Fibroblast of lung (primary cell): Measurements from ENCODE around the gene GSC2. TPM values are rescaled to one million over a fixed set of nuclear protein-coding genes. Genes with fewer than 3 reads are reported as not detected.

Source experiments
- DNase-seq, 2 donors: peaks; one replicate each; pipeline versions ENCODE4 v3.0.0 to v3.0.0-alpha.2; 2010; ENCODE audit warnings: low read depth in 2 of 2
- H2AFZ ChIP-seq: 2 replicates; pipeline ENCODE4 v1.5.1; 2012; ENCODE audit warnings: low read length, control low read depth, inconsistent platforms
- H3K27ac ChIP-seq: 2 replicates; pipeline ENCODE4 v1.5.1; 2011; ENCODE audit warnings: low read length, control low read depth; ENCODE audit not compliant: insufficient read depth
- H3K27me3 ChIP-seq: 2 replicates; pipeline ENCODE4 v1.5.1; 2011; ENCODE audit warnings: mild to moderate bottlenecking, low read length; ENCODE audit not compliant: control insufficient read depth, insufficient read depth
- H3K36me3 ChIP-seq: 2 replicates; pipeline ENCODE4 v1.5.1; 2011; ENCODE audit warnings: low read length; ENCODE audit not compliant: control insufficient read depth, insufficient read depth
- H3K4me1 ChIP-seq: 2 replicates; pipeline ENCODE4 v1.5.1; 2011; ENCODE audit warnings: low read length; ENCODE audit not compliant: control insufficient read depth, insufficient read depth; ENCODE audit errors: extremely low read depth
- H3K4me2 ChIP-seq: 2 replicates; pipeline ENCODE4 v1.5.1; 2011; ENCODE audit warnings: low read length, control low read depth; ENCODE audit not compliant: insufficient read depth; ENCODE audit errors: extremely low read depth
- H3K4me3 ChIP-seq, 4 experiments: fragments of 200-600 bp in 1 of 4; sonication (generic) in 1 of 4; replicated peaks in 1 of 4; 2 replicates each; pipeline ENCODE4 v1.5.1; 2011 to 2016; ENCODE audit warnings: low read length in 4 of 4, low read depth in 3 of 4, mild to moderate bottlenecking in 3 of 4, control low read depth in 2 of 4, inconsistent platforms in 1 of 4, mixed read lengths in 1 of 4; ENCODE audit not compliant: insufficient read depth in 1 of 4; ENCODE audit errors: control extremely low read depth in 1 of 4
- H3K79me2 ChIP-seq: 2 replicates; pipeline ENCODE4 v1.5.1; 2012; ENCODE audit warnings: mild to moderate bottlenecking, low read length, inconsistent platforms; ENCODE audit not compliant: control insufficient read depth, insufficient read depth
- H3K9ac ChIP-seq: 2 replicates; pipeline ENCODE4 v1.5.1; 2011; ENCODE audit warnings: mild to moderate bottlenecking, low read length, control low read depth; ENCODE audit not compliant: insufficient read depth
- H3K9me3 ChIP-seq: 2 replicates; pipeline ENCODE4 v1.5.1; 2012; ENCODE audit warnings: low read depth, low read length; ENCODE audit not compliant: control insufficient read depth, insufficient read depth
- H4K20me1 ChIP-seq: 2 replicates; pipeline ENCODE4 v1.5.1; 2011; ENCODE audit warnings: low read length; ENCODE audit not compliant: control insufficient read depth, insufficient read depth; ENCODE audit errors: extremely low read depth
- EZH2 ChIP-seq: IDR thresholded peaks from 2 replicates; pipeline ENCODE4 v1.5.1; 2012; ENCODE audit warnings: low read length, control low read depth, mild to moderate bottlenecking; ENCODE audit errors: missing control alignments
- polyA plus RNA-seq, 2 donors: library from polyadenylated mRNA; depleted of rRNA in 1 of 2; stranded (reverse) in 1 of 2; unstranded in 1 of 2; fragments of >200 nt; gene quantifications; 2 replicates each; pipeline ENCODE4 v1.2.1, GENCODE V29; 2011 to 2012; ENCODE audit warnings: missing spikeins in 1 of 2
- total RNA-seq: library from RNA; depleted of rRNA; stranded (reverse); fragments of >200 nt; gene quantifications from 2 replicates; pipeline ENCODE4 v1.2.1, GENCODE V29; 2014
- TF ChIP-seq, protein P1 (sequence below), 2 donors: IDR thresholded peaks in 1 of 2; conservative IDR thresholded peaks in 1 of 2; 1 replicate in 1 of 2; 2 replicates in 1 of 2; pipeline ENCODE4 v1.5.1; 2011 to 2012; ENCODE audit warnings: low read length in 2 of 2, control low read depth in 1 of 2, inconsistent platforms in 1 of 2, low read depth in 1 of 2, mild to moderate bottlenecking in 1 of 2

The GSC2 gene
- total and polyA plus RNA-seq, 2 donors (not counting 1 experiment from before 2014, with no cell fraction given) = not detected

- H2AFZ ChIP-seq = no peak overlapping the region
Measured at GRCh38 chr22:19131685-19132015, 18.4 kb downstream of the GSC2 start.

DNA sequence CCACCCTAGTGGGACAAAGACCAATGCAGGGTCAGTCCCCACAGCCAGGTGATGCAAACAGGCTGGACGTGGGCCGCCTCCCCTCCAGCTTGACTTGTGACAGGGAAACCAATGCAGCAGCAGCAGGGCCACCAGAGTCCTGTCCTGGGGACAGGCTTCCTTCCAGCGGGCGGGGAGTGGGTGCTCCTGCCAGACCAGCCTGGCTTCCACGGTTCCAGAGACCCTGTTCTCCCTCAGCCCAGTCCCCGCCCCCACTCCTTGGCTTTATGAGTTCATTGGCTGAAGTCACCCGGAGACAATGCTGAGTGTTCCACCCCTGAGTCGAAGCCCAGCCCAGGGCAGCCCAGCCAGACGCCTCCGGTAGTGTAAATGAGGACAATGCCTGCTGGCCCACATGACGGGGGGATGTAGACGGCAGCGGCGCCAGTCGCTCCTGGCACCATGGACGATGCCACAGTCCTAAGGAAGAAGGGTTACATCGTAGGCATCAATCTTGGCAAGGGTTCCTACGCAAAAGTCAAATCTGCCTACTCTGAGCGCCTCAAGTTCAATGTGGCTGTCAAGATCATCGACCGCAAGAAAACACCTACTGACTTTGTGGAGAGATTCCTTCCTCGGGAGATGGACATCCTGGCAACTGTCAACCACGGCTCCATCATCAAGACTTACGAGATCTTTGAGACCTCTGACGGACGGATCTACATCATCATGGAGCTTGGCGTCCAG is 19.0 kb downstream of the GSC2 start, which contains the start of gene TSSK2:
TSSK2 (plus strand) TSS at position 350 of the 726 bp plus-strand sequence; CDS start at position 442, 92 bp downstream.
- no peak for DNase-seq
- no peak within 1 kb of the TSS for H3K27ac ChIP-seq

More at GRCh38 chr22:19131685-19132015, 18.4 kb downstream of the GSC2 start:
- no peak for TF ChIP-seq EZH2
- TF ChIP-seq, protein P1, sequence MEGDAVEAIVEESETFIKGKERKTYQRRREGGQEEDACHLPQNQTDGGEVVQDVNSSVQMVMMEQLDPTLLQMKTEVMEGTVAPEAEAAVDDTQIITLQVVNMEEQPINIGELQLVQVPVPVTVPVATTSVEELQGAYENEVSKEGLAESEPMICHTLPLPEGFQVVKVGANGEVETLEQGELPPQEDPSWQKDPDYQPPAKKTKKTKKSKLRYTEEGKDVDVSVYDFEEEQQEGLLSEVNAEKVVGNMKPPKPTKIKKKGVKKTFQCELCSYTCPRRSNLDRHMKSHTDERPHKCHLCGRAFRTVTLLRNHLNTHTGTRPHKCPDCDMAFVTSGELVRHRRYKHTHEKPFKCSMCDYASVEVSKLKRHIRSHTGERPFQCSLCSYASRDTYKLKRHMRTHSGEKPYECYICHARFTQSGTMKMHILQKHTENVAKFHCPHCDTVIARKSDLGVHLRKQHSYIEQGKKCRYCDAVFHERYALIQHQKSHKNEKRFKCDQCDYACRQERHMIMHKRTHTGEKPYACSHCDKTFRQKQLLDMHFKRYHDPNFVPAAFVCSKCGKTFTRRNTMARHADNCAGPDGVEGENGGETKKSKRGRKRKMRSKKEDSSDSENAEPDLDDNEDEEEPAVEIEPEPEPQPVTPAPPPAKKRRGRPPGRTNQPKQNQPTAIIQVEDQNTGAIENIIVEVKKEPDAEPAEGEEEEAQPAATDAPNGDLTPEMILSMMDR (conservative IDR thresholded peaks at IDR 0.05 in 1 of 2, IDR thresholded peaks at IDR 0.05 in 1 of 2; ENCODE audit: low read depth in 1 of 2, low read length in 2 of 2) = no peak
- Histone ChIP-seq H3K79me2 (no peaks in the 10 kb centered on the region), H3K9me3 (no peaks in the 10 kb centered on the region), H3K4me3 (no peak overlapping the region), H3K36me3 (peaks cover 10% of the 10 kb centered on the region), H3K27ac (no peak overlapping the region), H3K4me2 (no peak overlapping the region), H3K9ac (no peak overlapping the region), H3K4me1 (no peaks in the 10 kb centered on the region), H3K27me3 (no peaks in the 10 kb centered on the region), H4K20me1 (no peaks in the 10 kb centered on the region)
- DNase-seq = no peak

GRCh38 chr22:19129871-19130270 is 20.2 kb downstream of the GSC2 start:
- no peak overlapping the region for H3K4me2 ChIP-seq

More for the DNA sequence above, 19.0 kb downstream of the GSC2 start, which contains the start of gene TSSK2:
- no peak within 1 kb of the TSS for H3K4me3 ChIP-seq
- no peaks in the 10 kb centered on the region for H3K4me1 ChIP-seq
- H3K4me2 ChIP-seq = no peak within 1 kb of the TSS
- H3K79me2 ChIP-seq = no peaks in the 10 kb centered on the region
- no peaks in the 10 kb centered on the region for H4K20me1 ChIP-seq
- H2AFZ ChIP-seq = no peak within 1 kb of the TSS
- H3K36me3 ChIP-seq = peaks cover 10% of the 10 kb centered on the region
- no peaks in the 10 kb centered on the region for H3K9me3 ChIP-seq
- TF ChIP-seq, protein P1 (conservative IDR thresholded peaks at IDR 0.05 in 1 of 2, IDR thresholded peaks at IDR 0.05 in 1 of 2; ENCODE audit: low read depth in 1 of 2, low read length in 2 of 2) = no peak
- no peak for TF ChIP-seq EZH2
- H3K27me3 ChIP-seq = no peaks in the 10 kb centered on the region
- H3K9ac ChIP-seq = no peak within 1 kb of the TSS

More at GRCh38 chr22:19129871-19130270, 20.2 kb downstream of the GSC2 start:
- no peak overlapping the region for H2AFZ ChIP-seq
- H3K4me3 ChIP-seq = no peak overlapping the region
- DNase-seq = no peak
- peaks cover 10% of the 10 kb centered on the region for H3K36me3 ChIP-seq
- H3K79me2 ChIP-seq = no peaks in the 10 kb centered on the region
- no peak overlapping the region for H3K27ac ChIP-seq
- no peaks in the 10 kb centered on the region for H3K27me3 ChIP-seq
- H4K20me1 ChIP-seq = no peaks in the 10 kb centered on the region
- no peaks in the 10 kb centered on the region for H3K9me3 ChIP-seq
- no peaks in the 10 kb centered on the region for H3K4me1 ChIP-seq
- TF ChIP-seq EZH2 = no peak
- TF ChIP-seq, protein P1 (conservative IDR thresholded peaks at IDR 0.05 in 1 of 2, IDR thresholded peaks at IDR 0.05 in 1 of 2; ENCODE audit: low read depth in 1 of 2, low read length in 2 of 2) = no peak
- H3K9ac ChIP-seq = no peak overlapping the region
